Stimulated activated naive CD8-positive, alpha-beta T cell treated with anti-CD3 and anti-CD28 coated beads, Interleukin-15, Interleukin-2, amounts not matched to agents 100 U/mL and 50 U/mL, for 24 hours (primary cell): Measurements from ENCODE around the gene CCN5.
"Not testable (repeated sequence)": the region's sequence is repeated elsewhere in the genome, so short reads cannot be mapped to it uniquely, and the experiment has no call there.

Experiments
- ATAC-seq: fragments of 150-1000 bp; cut with Tn5 transposase; one replicate; pipeline ENCODE4 v1.10.0; 2021
- DNase-seq: peaks from one replicate; pipeline ENCODE4 v3.0.0; 2021

CCN5 gene

DNA sequence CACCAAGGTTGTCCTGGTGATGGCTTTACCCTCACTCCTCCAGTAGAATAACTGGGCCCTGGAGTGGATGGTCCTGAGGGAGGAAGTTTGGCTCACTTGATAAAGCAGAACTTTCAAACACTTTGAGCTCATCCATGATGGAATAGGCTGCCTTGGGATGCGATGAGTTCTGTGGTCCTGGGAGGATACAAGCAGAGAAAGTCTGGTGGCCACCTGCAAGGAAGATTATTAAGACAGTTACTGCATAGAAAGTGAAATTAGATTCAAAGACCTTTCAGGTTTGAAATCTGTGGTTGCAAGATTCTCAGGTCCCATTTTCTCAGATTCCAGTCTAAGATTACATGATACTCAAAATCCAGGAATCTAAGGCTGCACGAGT, 19.9 kb upstream of the CCN5 start:
- no peak for ATAC-seq
- DNase-seq, result no peak

DNA sequence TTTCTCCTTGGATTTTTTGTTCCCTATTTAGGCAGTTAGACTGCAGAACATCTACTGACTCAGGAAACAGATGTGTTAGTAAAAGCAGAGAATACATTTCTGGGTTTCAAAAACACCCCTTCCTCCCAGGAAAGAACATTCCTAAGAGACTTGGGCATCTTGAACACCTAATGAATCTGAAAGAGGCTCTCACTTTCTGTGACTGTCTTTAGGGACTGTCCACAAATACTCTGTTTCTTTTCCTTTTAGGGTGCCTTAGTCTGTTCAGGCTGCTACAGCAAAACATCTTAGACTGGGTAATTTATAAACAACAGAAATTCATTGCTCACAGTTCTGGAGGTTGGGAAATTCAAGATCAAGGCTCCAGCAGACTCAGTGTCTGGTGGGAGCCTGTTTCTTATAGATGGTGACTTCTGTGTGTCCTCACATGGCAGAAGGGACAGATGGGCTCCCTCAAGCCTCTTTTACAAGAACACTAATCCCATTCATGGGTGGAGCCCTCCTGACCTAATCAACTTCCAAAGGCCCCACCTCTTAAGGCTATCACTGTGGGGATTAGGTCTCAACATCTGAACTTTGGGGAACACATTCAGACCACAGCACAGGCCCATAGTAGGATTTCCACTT, 19.4 kb upstream of the CCN5 start:
- no peak for ATAC-seq
- DNase-seq, result no peak

DNA sequence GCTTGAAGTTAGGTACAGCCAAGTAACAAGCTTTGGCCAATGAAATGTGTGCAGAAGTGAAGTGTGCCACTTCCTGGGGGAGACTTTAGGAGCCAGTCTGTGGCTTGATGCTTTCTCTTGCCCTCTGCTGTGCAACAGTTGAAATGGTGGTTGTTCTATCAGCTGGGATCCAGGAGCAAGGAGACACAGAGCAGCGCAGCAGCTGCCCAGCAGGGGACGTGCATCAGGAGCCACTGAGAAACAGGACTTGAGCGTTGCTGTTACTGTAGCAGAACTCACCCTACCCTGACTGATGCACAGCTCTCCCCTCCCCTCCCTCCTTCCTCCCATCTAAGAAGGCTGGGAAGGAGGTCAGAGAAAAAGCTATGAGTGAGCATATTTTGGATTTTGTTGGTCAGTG, 18.9 kb upstream of the CCN5 start:
- no peak for ATAC-seq
- no peak for DNase-seq

DNA sequence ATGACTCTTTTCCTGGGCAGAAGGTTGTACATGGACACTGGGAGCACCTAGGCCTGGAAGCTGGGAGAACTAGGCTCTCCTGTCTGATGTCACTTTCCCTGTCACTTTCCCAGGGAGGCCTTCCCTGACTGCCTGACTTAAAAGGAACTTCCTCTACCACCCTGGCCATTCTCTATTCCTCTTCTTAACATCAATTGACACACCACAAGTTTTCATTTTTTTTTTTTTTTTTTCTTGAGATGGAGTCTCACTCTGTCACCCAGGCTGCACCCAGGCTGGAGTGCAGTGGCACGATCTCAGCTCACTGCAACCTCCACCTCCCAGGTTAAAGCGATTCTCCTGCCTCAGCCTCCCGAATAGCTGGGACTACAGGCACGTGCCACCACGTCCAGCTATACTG, 18.1 kb upstream of the CCN5 start:
- DNase-seq, ATAC-seq: not testable (repeated sequence)

DNA sequence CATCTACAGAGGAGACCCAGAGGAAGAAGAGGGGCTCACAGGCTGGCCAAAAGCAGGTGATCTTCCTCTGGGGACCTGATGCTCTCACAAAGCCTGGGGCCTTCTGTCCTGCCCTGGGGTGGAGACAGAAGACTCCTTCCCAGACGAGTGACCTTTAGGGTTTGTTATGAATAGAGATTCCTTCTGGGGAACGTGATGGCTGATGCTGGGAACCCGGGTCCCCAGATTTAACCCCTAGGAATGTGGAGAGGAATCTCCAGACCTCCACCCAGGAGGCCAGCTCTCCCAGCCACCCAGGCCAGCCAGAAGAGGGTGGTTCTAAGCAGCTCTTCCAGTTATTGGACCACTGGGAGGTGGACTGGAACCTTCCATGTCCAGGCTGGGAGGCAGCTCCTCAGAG, 16.8 kb upstream of the CCN5 start:
- ATAC-seq, result no peak
- DNase-seq, result no peak

DNA sequence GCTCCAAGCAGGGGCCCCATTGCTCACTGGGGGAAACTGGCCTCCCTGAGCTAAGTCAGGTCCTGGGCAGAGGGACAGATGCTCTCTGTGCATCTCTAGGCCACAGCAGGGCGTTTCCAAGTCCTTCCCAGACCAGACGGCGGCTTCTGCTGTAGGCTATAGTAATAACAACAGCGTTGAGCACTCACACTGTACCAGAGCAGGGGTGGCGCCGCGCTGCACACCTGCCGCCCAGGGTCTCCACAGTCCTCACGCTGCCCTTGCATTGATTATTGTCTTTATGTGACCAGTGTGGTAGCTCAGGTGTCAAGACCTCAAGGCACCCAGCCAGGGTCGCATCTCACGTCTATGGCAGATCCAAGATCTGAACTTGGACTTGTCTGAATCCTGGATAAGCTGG, 14.9 kb upstream of the CCN5 start:
- DNase-seq (no peak), ATAC-seq (no peak)

DNA sequence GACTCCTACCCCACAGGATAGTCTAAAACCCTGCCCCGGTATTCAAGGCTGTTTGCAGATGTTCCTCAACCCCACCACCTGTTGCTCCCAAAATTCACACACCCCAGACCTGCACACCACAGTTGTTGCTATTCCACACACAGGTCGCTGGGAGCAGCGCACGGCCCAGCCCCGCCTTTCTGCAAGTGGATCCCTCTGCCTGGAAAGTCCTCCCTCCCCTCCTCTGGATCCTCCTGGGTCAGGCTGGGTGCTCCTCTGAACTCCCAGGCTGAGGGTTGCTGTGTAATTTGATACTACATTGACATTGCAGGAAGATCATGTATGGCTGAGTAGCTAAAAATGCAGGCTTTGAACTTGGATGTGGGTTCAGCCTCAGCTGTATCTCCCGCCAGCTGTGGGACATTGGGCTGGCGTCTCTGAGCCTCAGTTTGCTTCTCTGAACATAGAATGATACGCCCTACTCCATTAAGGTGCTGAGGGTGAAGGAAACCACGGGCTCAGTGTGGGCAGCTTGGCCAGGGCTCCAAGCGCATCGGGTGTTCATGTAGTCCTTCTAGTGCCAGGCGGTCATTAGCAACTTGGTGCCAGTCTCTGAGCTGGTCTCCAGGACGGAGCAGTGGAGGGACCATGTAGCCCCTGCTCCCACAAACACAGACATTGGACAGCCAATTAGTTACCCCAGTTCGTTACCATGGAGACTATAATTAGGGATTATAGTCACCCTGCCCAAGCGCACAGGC, 13.9 kb upstream of the CCN5 start:
- ATAC-seq (no peak), DNase-seq (no peak)

DNA sequence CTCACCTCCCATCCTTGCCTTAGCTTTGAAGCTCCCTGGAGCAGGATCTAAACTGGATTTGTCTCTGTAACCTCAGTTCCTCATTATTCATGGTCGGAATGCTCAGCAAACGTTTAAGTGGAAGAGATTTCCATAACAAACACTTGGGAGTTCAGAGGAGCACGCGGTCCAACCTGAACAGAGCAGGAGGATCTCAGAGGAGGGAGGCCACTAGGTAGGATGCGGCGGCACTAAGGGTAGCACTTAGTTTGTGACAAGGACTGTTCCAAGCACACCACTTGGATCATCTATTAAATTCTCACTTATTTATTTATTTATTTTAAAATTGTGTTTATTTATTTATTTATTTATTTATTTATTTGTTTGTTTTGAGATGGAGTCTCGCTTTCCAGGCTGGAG, 13.3 kb upstream of the CCN5 start:
- ATAC-seq, result no peak

DNA sequence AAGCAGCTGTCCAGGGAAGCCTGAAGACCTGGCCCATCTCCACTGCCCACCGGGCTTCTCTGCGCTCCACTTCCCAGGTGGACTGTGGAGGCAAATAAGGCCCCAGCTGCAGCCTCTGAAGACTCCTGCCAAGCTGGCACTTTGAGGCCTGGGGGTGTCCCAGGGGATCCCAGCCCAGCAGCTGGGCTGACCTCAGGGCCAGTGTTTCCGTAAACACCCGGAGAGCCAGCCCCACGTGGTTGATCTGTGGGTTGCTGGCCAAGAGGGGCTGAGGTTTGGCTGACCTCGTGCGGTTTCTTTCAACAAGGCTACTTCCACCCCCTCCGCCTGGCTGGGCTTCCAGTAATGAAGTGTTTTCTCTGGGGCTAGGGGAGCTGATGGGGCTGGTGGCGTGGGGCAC, 12.4 kb upstream of the CCN5 start:
- ATAC-seq (no peak), DNase-seq (no peak)

More for the DNA sequence above, 13.3 kb upstream of the CCN5 start:
- no peak for DNase-seq

DNA sequence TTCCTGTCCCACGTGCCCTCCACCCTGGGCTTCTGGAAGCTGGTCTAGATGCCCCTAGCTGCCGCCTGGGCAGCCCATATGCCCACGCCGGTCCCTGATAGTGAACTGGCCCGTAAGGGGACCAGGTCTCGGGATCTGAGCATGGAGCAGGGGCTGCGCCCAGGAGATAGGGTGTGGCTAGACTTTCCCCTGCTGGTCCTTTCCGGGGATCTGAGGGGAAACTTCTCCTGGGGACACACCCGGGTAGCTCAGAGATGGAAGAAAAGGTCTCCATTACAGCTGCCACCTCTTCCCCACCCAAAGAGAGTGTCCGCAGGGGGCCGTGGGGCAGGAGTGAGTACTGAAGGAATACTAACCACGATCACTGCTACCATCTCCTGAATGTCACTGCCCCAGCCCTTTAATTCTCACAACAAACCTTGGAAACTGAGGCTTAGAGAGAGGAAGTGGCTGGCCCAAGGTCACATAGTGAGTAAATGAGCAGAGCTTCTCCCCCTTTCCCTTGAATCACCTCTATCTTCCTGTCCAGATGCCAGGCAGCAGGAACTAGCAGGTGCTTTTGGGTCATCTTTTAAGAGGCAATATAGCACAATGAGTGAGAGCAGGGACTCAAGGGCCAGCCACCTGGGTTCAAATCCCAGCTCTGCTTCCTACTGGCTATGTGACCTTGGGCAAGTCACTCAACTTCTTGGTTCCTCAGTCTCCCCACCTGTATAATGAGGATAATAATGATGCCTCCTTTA, 11.8 kb upstream of the CCN5 start:
- DNase-seq (no peak), ATAC-seq (no peak)

DNA sequence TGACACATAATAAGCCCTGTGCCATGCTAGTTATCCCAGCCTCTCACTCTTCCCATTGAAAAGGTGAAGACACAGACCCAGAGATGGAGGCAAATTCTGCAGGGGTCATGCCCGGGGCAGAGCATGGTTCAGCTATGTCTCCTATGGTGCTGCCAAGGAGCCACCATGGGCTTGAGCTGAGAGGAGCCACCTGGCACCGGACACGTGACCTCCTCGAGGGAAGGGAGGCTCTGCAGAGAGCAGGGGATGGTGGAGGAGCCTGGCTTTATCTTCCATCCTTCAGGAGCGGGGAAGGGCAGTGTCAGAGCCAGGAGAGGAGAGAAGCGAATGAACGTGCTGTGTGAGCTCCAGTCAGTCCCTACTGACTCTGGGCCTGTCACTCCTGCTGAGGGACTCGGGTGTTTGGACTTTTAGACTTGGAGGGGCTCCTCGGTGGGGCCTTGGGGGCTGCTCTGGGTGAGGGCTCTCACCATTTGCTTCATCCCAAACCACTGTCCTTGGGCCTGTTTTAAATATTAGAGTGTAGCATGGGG, 11.1 kb upstream of the CCN5 start:
- DNase-seq (no peak), ATAC-seq (no peak)

DNA sequence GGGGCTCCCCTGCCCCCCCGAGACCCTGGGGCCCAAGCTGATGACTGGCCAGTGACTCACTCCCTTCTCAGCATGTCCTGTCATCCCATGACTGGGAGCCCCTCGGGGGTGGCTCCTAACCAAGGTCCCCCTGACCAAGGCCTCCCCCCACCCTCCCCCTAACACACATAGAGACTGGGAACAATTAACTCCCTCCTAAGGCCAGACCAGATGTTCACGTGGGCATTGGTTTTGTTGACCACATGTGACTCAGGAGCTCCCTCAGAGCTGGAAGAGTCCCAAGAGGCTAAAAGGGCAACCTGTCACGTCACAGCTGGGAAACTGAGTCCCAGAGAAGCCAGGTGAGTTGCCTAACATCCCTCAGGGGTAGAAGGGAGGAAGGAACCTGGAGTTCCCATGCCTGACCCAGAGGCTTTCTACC, 10.6 kb upstream of the CCN5 start:
- DNase-seq (no peak), ATAC-seq (no peak)

DNA sequence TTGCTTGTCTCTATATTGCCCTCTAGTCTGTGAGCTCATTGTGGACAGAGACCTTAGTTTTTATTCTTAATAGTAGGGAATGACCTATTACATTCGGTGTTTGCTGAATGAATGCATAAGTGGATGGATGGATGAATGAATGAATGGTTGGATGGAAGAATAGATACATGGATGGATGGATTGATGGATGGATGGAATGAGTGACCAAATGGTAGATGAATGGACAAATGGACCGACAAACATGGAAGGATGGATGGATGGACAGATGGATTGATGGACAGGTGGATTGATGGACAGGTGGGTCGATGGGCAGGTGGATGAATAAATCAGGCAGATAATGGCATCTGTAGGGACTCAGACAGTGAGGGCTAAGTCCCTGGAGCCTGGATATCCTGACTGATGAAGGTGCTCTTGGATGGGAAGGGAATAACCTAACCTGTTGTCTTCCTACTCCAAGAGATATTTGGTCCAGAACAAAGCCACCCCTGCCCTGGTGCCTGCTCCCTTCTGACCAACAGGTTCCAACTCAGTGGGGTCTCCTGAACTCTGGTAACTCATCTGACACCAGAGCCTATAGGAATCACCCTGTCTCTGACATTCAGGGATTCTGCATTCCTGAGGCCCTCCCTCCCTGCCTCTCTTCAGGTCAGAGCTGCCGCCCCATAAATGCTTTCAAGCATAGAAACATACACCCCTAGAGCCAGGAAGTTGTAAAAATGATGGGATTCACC, 9.6 kb upstream of the CCN5 start:
- DNase-seq (no peak), ATAC-seq (no peak)

DNA sequence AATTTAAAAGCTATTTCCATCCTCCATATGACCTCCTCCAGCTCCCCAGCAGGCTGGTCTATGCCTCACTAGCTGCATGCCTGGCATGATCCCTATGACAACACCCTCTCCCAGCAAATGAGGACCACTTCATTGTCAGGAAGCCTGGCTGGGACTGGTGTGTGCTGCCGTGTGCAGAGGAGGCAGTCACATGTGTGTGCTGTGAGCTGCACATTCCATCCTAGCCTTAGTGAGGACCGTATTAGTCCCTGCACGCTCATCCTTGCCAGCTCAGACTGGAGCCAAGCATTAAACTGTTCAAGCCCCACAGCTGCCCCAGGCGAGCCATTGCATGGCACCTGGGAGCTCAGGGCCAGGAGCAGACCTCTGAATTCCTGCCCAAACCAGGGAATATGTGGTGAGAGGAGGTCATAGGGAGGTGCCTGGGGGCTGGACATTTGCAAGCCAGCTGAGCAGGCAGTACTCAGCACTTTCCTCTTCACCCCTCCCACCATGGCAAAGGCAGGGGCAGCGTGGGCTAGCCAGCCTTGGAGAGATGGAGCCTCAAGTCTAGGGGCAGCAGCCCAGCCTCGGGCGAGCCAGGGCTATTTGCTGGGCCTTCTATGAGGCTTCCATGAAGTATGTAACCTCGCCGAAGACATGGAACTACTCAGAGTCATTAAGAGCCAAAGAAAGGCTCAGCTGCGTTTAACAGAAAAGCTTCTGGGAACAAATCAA, 8.7 kb upstream of the CCN5 start:
- ATAC-seq (no peak), DNase-seq (no peak)

DNA sequence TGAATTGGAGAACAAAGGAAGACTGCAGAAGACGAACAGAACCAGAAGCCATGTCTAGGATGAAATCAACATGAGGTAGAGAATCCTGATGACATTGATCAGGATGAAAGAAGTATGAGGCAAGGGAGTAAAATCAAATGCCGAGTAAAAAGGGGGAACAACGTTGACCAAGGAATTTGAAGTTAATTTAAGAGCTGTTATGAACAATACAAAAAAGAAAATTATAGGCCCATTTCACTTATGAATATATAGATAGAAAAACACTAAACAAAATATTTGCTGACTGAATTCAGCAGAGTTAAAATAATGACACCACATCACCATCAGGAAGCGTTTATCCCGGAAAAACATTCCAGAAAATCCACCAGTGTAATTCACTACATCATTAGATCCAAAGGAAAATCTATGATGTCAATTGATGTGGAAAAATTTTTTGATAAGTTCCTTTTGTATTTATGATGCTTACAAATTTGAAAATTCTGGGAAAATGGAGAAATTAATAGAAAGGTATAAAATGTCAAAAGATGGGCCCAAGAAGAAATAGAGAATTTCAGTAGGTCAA, 8.1 kb upstream of the CCN5 start:
- DNase-seq (no peak), ATAC-seq (no peak)

DNA sequence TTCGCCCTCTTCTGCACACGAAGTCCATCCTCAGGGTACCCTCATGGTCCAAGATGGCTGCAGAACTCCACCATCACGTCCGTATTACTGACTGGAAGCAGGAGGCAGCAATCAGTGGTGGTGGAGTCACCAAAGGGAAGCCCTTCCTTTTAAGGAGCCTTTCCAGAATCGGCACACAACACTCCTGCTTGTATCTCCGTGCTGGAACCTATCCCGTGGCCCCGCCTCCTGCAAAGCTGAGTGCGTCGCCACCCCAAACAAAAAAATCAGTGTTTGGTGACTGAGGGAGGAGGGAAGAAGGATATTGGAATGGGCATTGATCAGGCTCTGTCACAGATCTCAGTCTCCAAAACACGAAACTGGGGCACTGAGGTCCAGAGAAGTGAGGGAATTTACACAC, 5.8 kb upstream of the CCN5 start:
- no peak for ATAC-seq

DNA sequence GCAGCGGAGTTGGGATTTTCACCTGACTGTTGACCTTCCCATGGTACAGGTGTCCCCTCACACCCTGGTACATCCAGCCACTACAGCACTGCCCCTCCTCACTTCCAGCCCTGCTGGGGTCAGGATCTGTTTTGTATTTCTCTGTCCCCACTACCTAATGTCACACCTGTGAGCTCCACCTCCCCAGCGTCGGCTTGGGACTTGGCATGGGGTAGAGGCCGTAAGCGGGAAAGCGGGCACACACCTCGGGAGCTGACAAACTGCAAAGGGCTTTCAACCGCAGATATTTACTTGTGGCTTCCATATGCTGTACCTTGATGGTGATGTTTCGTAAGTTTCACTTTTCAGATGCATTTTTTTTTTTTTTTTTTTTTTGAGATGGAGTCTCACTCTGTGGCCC, 5.4 kb upstream of the CCN5 start:
- ATAC-seq (no peak), DNase-seq (no peak)

More for the DNA sequence above, 5.8 kb upstream of the CCN5 start:
- DNase-seq, result no peak

DNA sequence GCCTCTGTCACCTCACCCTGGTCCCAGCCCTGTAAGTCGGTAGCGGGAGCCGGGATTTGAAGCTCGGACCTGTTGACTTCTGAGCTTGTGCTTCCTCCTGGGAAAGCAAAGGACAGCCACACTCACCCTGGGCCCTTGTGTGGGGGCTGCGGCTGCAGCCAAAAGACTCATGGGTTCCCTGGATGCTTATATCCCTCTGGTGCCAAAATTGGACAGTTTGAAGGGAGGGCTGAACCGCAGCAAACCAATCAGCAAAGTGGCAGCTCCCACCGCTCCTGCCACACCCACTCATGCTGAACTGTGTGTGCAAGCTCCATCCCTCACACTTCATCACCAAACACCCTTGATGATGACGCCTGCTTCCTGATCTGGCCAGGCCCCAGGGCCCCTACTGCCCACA, 3.9 kb upstream of the CCN5 start:
- ATAC-seq (no peak), DNase-seq (no peak)

DNA sequence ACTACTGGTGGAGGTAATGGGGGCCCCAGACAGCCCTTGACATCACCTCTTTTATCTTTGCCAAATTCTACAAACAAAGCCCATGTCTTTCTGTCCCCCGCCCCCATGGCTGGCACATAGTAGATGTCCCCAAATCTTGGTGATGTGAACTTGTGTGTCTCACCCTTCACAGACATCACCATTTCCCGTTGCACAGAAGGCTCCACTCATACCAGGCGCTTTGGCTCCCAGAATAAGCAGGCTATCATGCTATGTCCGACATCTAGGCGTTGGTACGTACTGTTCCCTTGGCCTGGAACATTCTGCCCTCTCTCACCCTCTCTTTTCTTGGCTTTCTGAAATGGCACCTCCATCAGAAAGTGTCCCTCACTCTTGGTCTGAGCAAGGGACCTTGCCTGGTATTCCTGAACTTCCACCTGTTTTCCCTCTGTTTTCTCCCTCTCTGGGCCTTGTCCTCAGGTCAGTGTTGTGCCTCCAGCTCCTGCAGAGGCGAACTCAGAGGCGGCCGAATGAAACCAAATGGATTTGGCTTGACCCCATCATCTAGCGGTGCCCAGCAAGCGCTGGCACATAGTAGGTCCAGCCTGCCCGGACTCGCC, 968 bp upstream of the CCN5 start:
- DNase-seq, result no peak
- no peak for ATAC-seq

DNA sequence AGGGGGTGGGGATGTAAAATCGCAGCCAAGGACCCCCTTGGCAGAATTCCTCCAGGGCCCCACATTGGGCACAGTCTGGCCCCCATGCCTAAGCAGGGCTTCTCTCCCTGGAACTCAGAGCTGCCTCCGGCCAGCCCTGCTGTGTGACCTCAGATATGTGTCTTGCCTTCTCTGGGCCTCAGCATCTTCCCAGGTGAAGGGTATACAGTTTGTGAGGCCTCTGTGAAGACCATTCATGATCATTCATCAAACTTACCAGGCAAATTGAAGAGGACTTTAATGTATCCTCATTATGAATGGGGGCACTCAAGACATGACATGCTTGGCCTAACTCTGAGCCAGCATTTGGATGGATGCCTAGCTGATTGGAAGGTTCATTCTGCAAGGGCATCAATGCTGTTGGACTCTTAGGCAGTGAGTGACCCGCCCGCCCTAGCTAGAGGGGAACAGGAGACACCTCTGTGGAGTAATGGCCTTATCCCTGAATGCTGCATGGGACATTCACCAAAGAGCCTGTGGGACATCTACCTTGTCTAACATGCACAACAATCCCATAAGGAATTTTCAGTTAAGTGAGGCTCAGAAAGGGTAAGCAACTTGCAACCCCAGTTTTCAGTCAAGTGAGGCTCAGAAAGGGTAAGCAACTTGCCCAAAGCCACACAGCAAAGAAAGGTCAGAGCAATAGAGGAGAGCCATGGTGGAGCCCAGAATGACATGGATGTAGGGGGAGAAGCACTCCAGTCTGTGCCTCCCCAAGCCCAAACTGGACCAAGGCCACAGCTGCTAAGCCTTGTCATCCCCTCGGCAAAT, 535 bp downstream of the CCN5 start:
- no peak for ATAC-seq
- no peak for DNase-seq
